Retinal pigment epithelial cell (primary cell): ENCODE measurements around the gene BBOX1.

Experiments used
- DNase-seq: peaks from one replicate; pipeline ENCODE4 v3.0.0-alpha.2; 2010; ENCODE audit warnings: low read depth
- H3K4me3 ChIP-seq: 2 replicates; pipeline ENCODE4 v1.5.1; 2011; ENCODE audit warnings: mild to moderate bottlenecking, low read length, control low read depth, moderate library complexity
- TF ChIP-seq, protein P1 (sequence below): conservative IDR thresholded peaks from 2 replicates; pipeline ENCODE4 v1.5.1; 2011; ENCODE audit warnings: low read depth, low read length, control low read depth, inconsistent platforms

BBOX1 gene

DNA sequence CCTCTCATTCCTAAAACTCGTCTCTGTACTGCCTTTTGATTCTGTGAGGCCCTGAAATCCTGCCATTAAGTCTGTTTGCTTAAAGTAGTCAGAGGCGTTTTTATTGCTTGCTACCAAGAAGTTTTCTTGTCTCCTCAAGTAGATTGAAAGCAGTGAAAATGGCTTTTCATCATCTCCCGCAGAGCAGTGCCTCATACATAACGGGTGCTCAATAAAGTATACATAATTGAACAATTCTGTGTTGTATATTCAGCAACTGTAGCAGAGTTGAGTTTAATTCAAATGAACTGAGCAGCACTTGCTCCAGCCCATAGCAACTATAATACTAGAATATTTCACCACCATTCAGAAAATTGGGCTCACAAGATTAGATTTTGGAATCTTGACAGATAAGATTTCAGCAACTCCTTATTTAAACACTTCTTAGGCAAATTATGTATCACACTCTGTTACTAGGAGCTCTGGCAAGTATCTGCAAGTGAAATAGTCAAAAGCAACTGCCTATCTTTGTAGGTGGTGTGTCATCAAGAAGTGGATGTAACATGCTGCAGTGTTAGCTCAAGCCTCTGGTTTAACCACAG lies 26.7 kb upstream of the BBOX1 start:
- TF ChIP-seq, protein P1, sequence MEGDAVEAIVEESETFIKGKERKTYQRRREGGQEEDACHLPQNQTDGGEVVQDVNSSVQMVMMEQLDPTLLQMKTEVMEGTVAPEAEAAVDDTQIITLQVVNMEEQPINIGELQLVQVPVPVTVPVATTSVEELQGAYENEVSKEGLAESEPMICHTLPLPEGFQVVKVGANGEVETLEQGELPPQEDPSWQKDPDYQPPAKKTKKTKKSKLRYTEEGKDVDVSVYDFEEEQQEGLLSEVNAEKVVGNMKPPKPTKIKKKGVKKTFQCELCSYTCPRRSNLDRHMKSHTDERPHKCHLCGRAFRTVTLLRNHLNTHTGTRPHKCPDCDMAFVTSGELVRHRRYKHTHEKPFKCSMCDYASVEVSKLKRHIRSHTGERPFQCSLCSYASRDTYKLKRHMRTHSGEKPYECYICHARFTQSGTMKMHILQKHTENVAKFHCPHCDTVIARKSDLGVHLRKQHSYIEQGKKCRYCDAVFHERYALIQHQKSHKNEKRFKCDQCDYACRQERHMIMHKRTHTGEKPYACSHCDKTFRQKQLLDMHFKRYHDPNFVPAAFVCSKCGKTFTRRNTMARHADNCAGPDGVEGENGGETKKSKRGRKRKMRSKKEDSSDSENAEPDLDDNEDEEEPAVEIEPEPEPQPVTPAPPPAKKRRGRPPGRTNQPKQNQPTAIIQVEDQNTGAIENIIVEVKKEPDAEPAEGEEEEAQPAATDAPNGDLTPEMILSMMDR = no peak
- H3K4me3 ChIP-seq = no peak overlapping the region
- DNase-seq = no peak

DNA sequence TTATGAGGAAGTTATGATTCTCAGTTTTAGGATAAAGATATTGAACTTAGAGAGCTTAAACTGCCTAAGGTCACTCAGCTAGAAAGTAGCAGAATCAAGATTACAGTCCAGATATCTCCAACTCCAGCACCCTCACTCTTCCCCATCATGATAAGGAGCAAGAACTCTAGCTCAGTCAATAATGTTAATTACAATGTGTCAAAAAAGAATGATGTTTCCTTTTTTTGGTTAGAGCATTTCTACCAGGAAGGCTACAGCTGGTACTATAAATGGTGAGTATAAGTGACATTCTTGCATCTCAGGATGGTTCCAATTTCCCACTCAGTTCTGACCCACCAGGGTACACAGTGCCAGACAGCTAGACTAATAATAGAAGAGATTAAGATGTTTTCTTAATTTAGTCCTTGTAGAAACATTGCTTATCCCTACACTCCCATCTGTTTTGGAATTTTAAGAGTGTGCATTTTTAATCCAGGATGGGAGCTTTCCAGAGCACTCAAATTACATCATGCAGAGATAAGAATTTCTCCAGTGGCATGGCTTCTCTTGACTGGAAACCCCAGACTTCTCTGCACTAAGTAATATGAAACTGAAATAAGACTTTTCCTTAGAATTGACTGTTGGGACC lies 21.6 kb upstream of the BBOX1 start:
- TF ChIP-seq, protein P1 = no peak
- no peak overlapping the region for H3K4me3 ChIP-seq
- no peak for DNase-seq

DNA sequence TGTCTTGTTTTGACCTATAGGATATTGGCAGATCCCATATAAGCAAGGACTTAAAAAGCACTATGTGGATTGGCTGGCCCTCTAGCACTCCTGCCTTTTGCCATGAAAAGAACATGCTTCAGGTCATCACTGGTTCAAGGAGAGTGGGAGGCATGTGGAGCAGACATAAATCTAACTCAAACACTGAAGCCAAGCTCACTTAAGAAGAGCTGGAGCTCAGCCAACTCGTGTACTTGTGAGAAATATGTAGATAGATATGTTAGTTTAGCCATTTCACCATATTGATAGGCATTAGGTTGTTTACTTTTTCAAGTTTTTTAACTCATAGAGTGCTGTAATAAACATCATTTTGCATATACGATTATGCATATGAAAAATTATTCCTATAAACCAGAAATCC lies 19.9 kb upstream of the BBOX1 start:
- TF ChIP-seq, protein P1 = no peak
- no peak for DNase-seq
- no peak overlapping the region for H3K4me3 ChIP-seq

DNA sequence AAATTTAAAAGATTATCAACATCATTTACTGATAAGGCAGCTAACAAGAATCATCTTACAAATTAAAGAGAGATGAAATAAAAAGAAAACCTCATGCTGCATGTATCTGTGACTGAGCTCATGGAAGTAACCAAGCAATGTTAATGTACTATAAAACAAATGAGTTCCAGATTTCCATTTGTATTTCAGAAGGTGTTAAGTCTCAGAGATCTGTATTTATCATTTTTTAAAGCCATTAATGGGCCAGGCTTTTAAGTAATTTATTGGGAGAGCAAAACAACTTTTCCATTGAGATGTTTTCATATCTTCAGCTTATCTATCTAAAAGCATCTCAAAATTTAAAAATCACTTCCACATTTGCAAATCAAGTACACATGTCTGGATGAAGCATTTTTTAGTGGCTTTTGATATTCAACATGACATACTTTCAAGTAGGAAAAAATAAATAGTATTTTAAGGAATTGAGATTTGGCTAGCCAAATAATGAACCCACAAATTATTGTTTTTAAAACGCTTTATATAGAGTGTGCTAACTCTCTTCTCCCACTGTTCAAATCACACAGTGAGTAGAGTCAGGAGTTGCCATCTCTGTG lies 17.9 kb upstream of the BBOX1 start:
- TF ChIP-seq, protein P1 = no peak
- H3K4me3 ChIP-seq = no peak overlapping the region
- DNase-seq = no peak

DNA sequence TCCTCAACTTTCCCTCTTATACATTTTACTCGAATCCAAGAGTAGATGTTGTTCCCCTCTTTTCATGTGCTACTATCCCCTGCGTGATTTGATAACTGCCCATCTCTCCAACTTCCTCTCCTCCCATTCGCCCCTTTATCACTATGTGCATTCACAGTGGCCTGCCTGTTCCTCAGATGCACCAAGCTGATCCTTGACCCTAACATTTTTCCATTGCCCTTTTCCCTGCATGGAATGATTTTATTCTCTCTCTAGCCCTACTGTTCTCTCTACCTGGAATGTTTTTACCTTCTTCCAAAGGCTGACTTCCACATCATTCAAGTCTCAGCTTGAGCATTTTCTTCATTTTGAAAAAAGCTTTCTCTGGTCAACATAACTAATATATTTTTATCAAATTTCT lies 15.8 kb upstream of the BBOX1 start:
- no peak overlapping the region for H3K4me3 ChIP-seq
- TF ChIP-seq, protein P1 = no peak
- no peak for DNase-seq

DNA sequence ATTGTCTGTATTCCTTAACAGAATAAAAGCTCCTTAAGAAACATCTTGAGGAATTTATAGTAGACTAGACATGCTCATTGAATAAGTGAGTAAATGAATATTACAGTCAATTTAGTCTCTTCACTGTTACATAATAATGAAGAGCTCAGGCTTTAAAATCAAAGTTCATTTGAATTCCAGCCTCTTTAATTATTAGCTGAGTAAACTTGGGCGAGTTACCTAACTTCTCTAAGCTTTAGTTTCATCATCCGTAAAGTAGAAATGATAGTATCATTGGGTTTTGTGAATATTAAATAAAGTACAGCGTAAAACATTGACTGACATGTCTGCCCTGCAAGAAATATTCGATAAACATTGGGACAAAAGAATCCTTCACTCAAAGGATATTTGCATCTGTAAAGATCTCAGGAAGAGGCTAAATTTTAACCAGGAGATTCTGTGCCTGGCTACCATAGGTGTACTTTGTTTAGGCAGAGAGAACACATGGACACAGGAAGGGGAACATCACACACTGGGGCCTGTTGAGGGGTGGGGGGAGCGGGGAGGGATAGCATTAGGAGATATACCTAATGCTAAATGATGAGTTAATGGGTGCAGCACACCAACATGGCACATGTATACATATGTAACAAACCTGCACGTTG lies 15.2 kb upstream of the BBOX1 start:
- H3K4me3 ChIP-seq = no peak overlapping the region
- no peak for DNase-seq
- TF ChIP-seq, protein P1 = no peak
